Measurements from ENCODE around the gene NKG7.
"Not testable (repeated sequence)": the region's sequence is repeated elsewhere in the genome, so short reads cannot be mapped to it uniquely, and the experiment has no call there.

The NKG7 gene

DNA sequence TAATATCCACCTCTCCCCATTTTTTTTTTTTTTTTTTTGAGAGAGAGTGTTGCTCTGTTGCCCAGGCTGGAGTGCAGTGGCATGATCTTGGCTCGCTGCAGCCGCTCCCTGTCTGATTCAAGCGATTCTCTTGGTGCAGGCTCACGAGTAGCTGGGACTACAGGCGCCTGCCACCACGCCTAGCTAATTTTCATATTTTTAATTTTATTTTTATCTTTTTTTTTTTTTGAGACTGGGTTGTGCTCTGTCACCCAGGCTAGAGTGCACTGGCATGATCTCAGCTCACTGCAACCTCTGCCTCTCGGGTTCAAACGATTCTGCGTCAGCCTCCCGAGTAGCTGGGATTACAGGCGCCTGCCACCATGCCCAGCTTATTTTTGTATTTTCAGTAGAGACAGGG is 48.1 kb upstream of the NKG7 start:
- not testable (repeated sequence) for H3K23ac ChIP-seq (ENCODE audit: low read depth, low read length, poor library complexity); H3K9me3 ChIP-seq (replicated peaks in 1 of 2; ENCODE audit: control insufficient read depth in 2 of 2, insufficient read depth in 1 of 2, low read depth in 1 of 2, low read length in 2 of 2); H2AFZ ChIP-seq (ENCODE audit: low read length); H3K79me1 ChIP-seq (ENCODE audit: low read depth, low read length); H4K91ac ChIP-seq (ENCODE audit: low read depth, low read length, poor library complexity); H3K27ac ChIP-seq (replicated peaks; ENCODE audit: low read length); DNase-seq (ENCODE audit: low spot score); H3K4me2 ChIP-seq (ENCODE audit: insufficient read depth, low read length, poor library complexity, severe bottlenecking); H4K8ac ChIP-seq (ENCODE audit: low read depth, low read length); H3K14ac ChIP-seq (ENCODE audit: low read length); H2BK5ac ChIP-seq (ENCODE audit: low read length); H3K9ac ChIP-seq (ENCODE audit: low read depth, low read length, poor library complexity); H3K18ac ChIP-seq (ENCODE audit: low read length); H2BK15ac ChIP-seq (ENCODE audit: low read length); H3K36me3 ChIP-seq (replicated peaks in 1 of 2; ENCODE audit: control insufficient read depth in 2 of 2, insufficient read depth in 2 of 2, low read length in 2 of 2); H3K4ac ChIP-seq (ENCODE audit: low read length); H3K4me3 ChIP-seq (ENCODE audit: low read length in 2 of 2); H3K4me1 ChIP-seq (ENCODE audit: control insufficient read depth in 2 of 2, insufficient read depth in 1 of 2, low read depth in 1 of 2, low read length in 2 of 2); H2AK5ac ChIP-seq (ENCODE audit: low read depth, low read length); H2BK120ac ChIP-seq (ENCODE audit: low read depth, low read length); H3K27me3 ChIP-seq (ENCODE audit: control insufficient read depth in 3 of 3, insufficient read depth in 3 of 3, low read depth in 1 of 3, low read length in 3 of 3); H2BK12ac ChIP-seq (ENCODE audit: low read length)
- whole genome bisulfite sequencing, 2 donors (ENCODE audit: extremely low coverage in 2 of 2, insufficient read length in 2 of 2, insufficient replicate concordance in 1 of 2): no CpG with 5 or more reads among the region's 11 CpGs

DNA sequence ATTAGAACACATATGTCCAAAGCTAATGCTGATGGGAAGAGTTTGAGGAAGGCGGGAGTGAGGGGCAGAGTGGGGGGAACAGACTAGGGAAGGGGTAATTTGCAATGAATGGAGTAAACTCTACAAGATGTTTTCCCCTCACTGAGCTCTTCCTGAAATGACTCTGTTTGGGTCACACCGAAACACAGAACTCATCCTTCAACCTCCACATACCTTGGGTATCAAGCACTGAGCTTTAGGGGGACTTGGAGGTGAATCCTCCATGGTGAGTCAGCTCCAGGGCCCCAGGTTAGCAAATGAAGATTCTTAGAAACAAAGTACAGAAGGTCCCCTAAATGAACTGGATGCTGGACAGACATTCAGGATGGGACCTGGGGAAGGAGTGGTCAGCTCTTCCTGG is 46.3 kb upstream of the NKG7 start:
- no peak overlapping the region for H3K4me3 ChIP-seq (ENCODE audit: low read length in 2 of 2)
- H2AFZ ChIP-seq (ENCODE audit: low read length): no peak overlapping the region
- H3K4me2 ChIP-seq (ENCODE audit: insufficient read depth, low read length, poor library complexity, severe bottlenecking): no peak overlapping the region
- H3K36me3 ChIP-seq (replicated peaks in 1 of 2; ENCODE audit: control insufficient read depth in 2 of 2, insufficient read depth in 2 of 2, low read length in 2 of 2): peaks cover 0 to 4% of the 10 kb centered on the region in 2 donors
- H4K91ac ChIP-seq (ENCODE audit: low read depth, low read length, poor library complexity): no peak overlapping the region
- no peak overlapping the region for H3K4ac ChIP-seq (ENCODE audit: low read length)
- no peak overlapping the region for H2BK5ac ChIP-seq (ENCODE audit: low read length)
- H3K27me3 ChIP-seq (ENCODE audit: control insufficient read depth in 3 of 3, insufficient read depth in 3 of 3, low read depth in 1 of 3, low read length in 3 of 3): peaks cover 0 to 3% (median 3%) of the 10 kb centered on the region in 3 experiments
- H3K27ac ChIP-seq (replicated peaks; ENCODE audit: low read length): no peak overlapping the region
- no peak overlapping the region for H2BK15ac ChIP-seq (ENCODE audit: low read length)
- H3K4me1 ChIP-seq (ENCODE audit: control insufficient read depth in 2 of 2, insufficient read depth in 1 of 2, low read depth in 1 of 2, low read length in 2 of 2): peaks cover 0 to 1% of the 10 kb centered on the region in 2 donors
- no peaks in the 10 kb centered on the region for H3K79me1 ChIP-seq (ENCODE audit: low read depth, low read length)
- no peak overlapping the region for H3K23ac ChIP-seq (ENCODE audit: low read depth, low read length, poor library complexity)
- WGBS, 2 donors (ENCODE audit: extremely low coverage in 2 of 2, insufficient read length in 2 of 2, insufficient replicate concordance in 1 of 2): no CpG with 5 or more reads among the region's 2 CpGs
- no peak overlapping the region for H4K8ac ChIP-seq (ENCODE audit: low read depth, low read length)
- H3K9me3 ChIP-seq (replicated peaks in 1 of 2; ENCODE audit: control insufficient read depth in 2 of 2, insufficient read depth in 1 of 2, low read depth in 1 of 2, low read length in 2 of 2): no peaks in the 10 kb centered on the region
- DNase-seq (ENCODE audit: low spot score): no peak
- H2BK12ac ChIP-seq (ENCODE audit: low read length): no peak overlapping the region
- no peak overlapping the region for H2AK5ac ChIP-seq (ENCODE audit: low read depth, low read length)
- H3K18ac ChIP-seq (ENCODE audit: low read length): no peak overlapping the region
- no peak overlapping the region for H2BK120ac ChIP-seq (ENCODE audit: low read depth, low read length)
- no peak overlapping the region for H3K9ac ChIP-seq (ENCODE audit: low read depth, low read length, poor library complexity)
- H3K14ac ChIP-seq (ENCODE audit: low read length): no peak overlapping the region

DNA sequence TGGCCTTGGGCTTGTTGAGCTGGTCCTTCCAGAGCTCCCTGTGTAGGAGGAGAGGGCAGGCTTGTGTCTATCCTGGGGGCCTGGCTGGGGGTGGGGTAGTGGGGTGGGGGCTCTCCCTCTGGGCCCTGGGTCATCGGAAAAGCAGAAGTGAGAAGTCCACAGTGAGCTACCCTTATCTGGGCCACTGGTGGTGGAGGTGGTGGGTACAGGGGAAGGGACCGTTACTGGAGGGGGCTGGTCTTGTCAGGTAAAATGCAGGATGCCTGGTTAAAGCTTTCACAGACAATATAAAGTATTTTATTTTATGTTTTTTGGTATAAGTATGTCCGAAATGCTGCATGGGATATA is 45.3 kb upstream of the NKG7 start:
- Histone ChIP-seq H3K18ac (ENCODE audit: low read length) (no peak overlapping the region), H3K14ac (ENCODE audit: low read length) (no peak overlapping the region), H3K79me1 (ENCODE audit: low read depth, low read length) (no peaks in the 10 kb centered on the region), H4K91ac (ENCODE audit: low read depth, low read length, poor library complexity) (no peak overlapping the region), H2BK5ac (ENCODE audit: low read length) (no peak overlapping the region), H3K36me3 (replicated peaks in 1 of 2; ENCODE audit: control insufficient read depth in 2 of 2, insufficient read depth in 2 of 2, low read length in 2 of 2) (peaks cover 0 to 4% of the 10 kb centered on the region in 2 donors), H3K4ac (ENCODE audit: low read length) (no peak overlapping the region), H3K27ac (replicated peaks; ENCODE audit: low read length) (no peak overlapping the region), H4K8ac (ENCODE audit: low read depth, low read length) (no peak overlapping the region), H3K9me3 (replicated peaks in 1 of 2; ENCODE audit: control insufficient read depth in 2 of 2, insufficient read depth in 1 of 2, low read depth in 1 of 2, low read length in 2 of 2) (no peaks in the 10 kb centered on the region), H2BK15ac (ENCODE audit: low read length) (no peak overlapping the region), H3K4me1 (ENCODE audit: control insufficient read depth in 2 of 2, insufficient read depth in 1 of 2, low read depth in 1 of 2, low read length in 2 of 2) (peaks cover 0 to 1% of the 10 kb centered on the region in 2 donors), H2BK120ac (ENCODE audit: low read depth, low read length) (peak overlapping the region; percentile 28), H3K4me3 (ENCODE audit: low read length in 2 of 2) (no peak overlapping the region), H3K4me2 (ENCODE audit: insufficient read depth, low read length, poor library complexity, severe bottlenecking) (no peak overlapping the region), H3K9ac (ENCODE audit: low read depth, low read length, poor library complexity) (no peak overlapping the region), H2BK12ac (ENCODE audit: low read length) (no peak overlapping the region), H2AFZ (ENCODE audit: low read length) (no peak overlapping the region), H2AK5ac (ENCODE audit: low read depth, low read length) (no peak overlapping the region), H3K23ac (ENCODE audit: low read depth, low read length, poor library complexity) (no peak overlapping the region), H3K27me3 (ENCODE audit: control insufficient read depth in 3 of 3, insufficient read depth in 3 of 3, low read depth in 1 of 3, low read length in 3 of 3) (peaks cover 0 to 3% (median 3%) of the 10 kb centered on the region in 3 experiments)
- no CpG with 5 or more reads among the region's 3 CpGs for WGBS, 2 donors (ENCODE audit: extremely low coverage in 2 of 2, insufficient read length in 2 of 2, insufficient replicate concordance in 1 of 2)
- no peak for DNase-seq (ENCODE audit: low spot score)

DNA sequence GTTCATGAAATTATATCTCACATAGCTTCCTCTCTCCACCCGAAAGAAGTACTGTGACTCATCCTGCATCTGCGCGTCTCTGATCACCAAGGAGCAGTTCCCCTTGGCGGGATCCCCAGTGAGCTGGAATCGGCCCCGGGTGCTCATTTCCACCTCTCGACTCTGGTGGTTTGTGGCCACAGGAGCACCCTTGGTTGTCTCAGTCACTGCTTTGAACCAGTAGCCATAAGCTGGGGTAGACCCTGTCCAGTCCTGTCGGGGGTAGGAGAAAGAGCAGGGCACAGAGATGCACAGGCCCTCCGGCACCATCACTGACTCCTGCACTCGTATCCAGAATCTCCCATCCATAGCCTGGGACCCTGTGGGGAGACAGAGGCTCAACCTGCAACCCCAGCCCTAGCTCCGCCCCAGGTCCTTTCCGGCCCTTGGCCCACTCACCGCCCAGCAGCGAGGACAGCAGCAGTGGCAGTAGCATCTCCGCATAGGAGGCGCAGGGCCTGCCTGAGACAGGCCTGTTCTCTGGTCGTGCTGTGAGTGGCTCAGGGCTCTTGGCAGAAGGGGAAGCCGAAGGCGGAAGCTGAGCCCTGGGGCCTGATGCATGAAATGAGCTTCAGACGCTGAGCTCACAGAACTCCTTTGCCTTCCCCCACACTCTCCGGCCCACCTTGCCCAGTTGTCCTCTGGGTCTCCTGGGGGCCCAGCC is 44.8 kb upstream of the NKG7 start, which contains the start of gene SIGLEC10:
Gene SIGLEC10, minus strand, starts transcription at position 536 of the 703 bp plus-strand sequence. Its CDS starts 61 bp downstream, at position 475.
- Histone ChIP-seq H3K36me3 (replicated peaks in 1 of 2; ENCODE audit: control insufficient read depth in 2 of 2, insufficient read depth in 2 of 2, low read length in 2 of 2) (peaks cover 0 to 4% of the 10 kb centered on the region in 2 donors), H3K14ac (ENCODE audit: low read length) (no peak within 1 kb of the TSS), H3K79me1 (ENCODE audit: low read depth, low read length) (no peaks in the 10 kb centered on the region), H3K4me1 (ENCODE audit: control insufficient read depth in 2 of 2, insufficient read depth in 1 of 2, low read depth in 1 of 2, low read length in 2 of 2) (peaks cover 0 to 1% of the 10 kb centered on the region in 2 donors), H2AK5ac (ENCODE audit: low read depth, low read length) (no peak within 1 kb of the TSS), H3K27ac (replicated peaks; ENCODE audit: low read length) (no peak within 1 kb of the TSS), H3K4me3 (ENCODE audit: low read length in 2 of 2) (no peak within 1 kb of the TSS), H3K4me2 (ENCODE audit: insufficient read depth, low read length, poor library complexity, severe bottlenecking) (no peak within 1 kb of the TSS), H3K18ac (ENCODE audit: low read length) (peak within 1 kb of the TSS; percentile 76), H2BK5ac (ENCODE audit: low read length) (no peak within 1 kb of the TSS), H2BK15ac (ENCODE audit: low read length) (no peak within 1 kb of the TSS), H3K23ac (ENCODE audit: low read depth, low read length, poor library complexity) (peak within 1 kb of the TSS; percentile 96), H2BK120ac (ENCODE audit: low read depth, low read length) (peak within 1 kb of the TSS; percentile 28), H4K91ac (ENCODE audit: low read depth, low read length, poor library complexity) (no peak within 1 kb of the TSS), H3K9me3 (replicated peaks in 1 of 2; ENCODE audit: control insufficient read depth in 2 of 2, insufficient read depth in 1 of 2, low read depth in 1 of 2, low read length in 2 of 2) (no peaks in the 10 kb centered on the region), H3K4ac (ENCODE audit: low read length) (peak within 1 kb of the TSS; percentile 66), H3K27me3 (ENCODE audit: control insufficient read depth in 3 of 3, insufficient read depth in 3 of 3, low read depth in 1 of 3, low read length in 3 of 3) (peaks cover 0 to 3% (median 3%) of the 10 kb centered on the region in 3 experiments), H4K8ac (ENCODE audit: low read depth, low read length) (no peak within 1 kb of the TSS), H2AFZ (ENCODE audit: low read length) (no peak within 1 kb of the TSS), H3K9ac (ENCODE audit: low read depth, low read length, poor library complexity) (no peak within 1 kb of the TSS), H2BK12ac (ENCODE audit: low read length) (peak within 1 kb of the TSS; percentile 58)
- no peak for DNase-seq (ENCODE audit: low spot score)
- no CpG with 5 or more reads among the region's 21 CpGs for WGBS, 2 donors (ENCODE audit: extremely low coverage in 2 of 2, insufficient read length in 2 of 2, insufficient replicate concordance in 1 of 2)

Data from neuronal stem cell (in vitro differentiated cells).